Fibroblast of lung (primary cell): ENCODE measurements around the gene PCDH9.

Experiments used
- CTCF ChIP-seq, 2 donors: IDR thresholded peaks in 1 of 2; conservative IDR thresholded peaks in 1 of 2; 1 replicate in 1 of 2; 2 replicates in 1 of 2; pipeline ENCODE4 v1.5.1; 2011 to 2012; ENCODE audit warnings: low read length in 2 of 2, control low read depth in 1 of 2, inconsistent platforms in 1 of 2, low read depth in 1 of 2, mild to moderate bottlenecking in 1 of 2
- EZH2 ChIP-seq: IDR thresholded peaks from 2 replicates; pipeline ENCODE4 v1.5.1; 2012; ENCODE audit warnings: low read length, control low read depth, mild to moderate bottlenecking; ENCODE audit errors: missing control alignments

GRCh38 chr13:66821551-66821950, 408.6 kb downstream of the PCDH9 start:
- no peak for TF ChIP-seq CTCF (conservative IDR thresholded peaks at IDR 0.05 in 1 of 2, IDR thresholded peaks at IDR 0.05 in 1 of 2; ENCODE audit: low read depth in 1 of 2, low read length in 2 of 2)
- no peak for TF ChIP-seq EZH2
